Stimulated activated naive CD8-positive, alpha-beta T cell treated with anti-CD3 and anti-CD28 coated beads, Interleukin-15, Interleukin-2, amounts not matched to agents 100 ng/mL and 50 ng/mL, for 24 hours (primary cell): ENCODE measurements around the gene CCDC185.

ENCODE experiments used
- H3K27ac Mint-ChIP-seq: one replicate; pipeline ENCODE4 v1.8.0; 2021; ENCODE audit warnings: mild to moderate bottlenecking, mixed read lengths
- H3K27me3 Mint-ChIP-seq: one replicate; pipeline ENCODE4 v1.8.0; 2021; ENCODE audit warnings: mixed read lengths
- H3K36me3 Mint-ChIP-seq: one replicate; pipeline ENCODE4 v1.8.0; 2021; ENCODE audit warnings: low read depth, mixed read lengths
- H3K4me1 Mint-ChIP-seq: one replicate; pipeline ENCODE4 v1.8.0; 2021; ENCODE audit warnings: low read depth, mixed read lengths
- H3K4me3 Mint-ChIP-seq: one replicate; pipeline ENCODE4 v1.8.0; 2021; ENCODE audit warnings: mild to moderate bottlenecking, mixed read lengths
- H3K9me3 Mint-ChIP-seq: one replicate; pipeline ENCODE4 v1.8.0; 2021; ENCODE audit warnings: mixed read lengths

The CCDC185 gene

GRCh38 chr1:223393275-223394214, at the start of gene CCDC185:
TSS of gene CCDC185 (plus strand) at chr1:223393415. CDS start at chr1:223393476, 61 bp downstream.
- H3K4me3 Mint-ChIP-seq, result no peak within 1 kb of the TSS
- H3K36me3 Mint-ChIP-seq, result no peaks in the 10 kb centered on the region
- peaks cover 31% of the 10 kb centered on the region for H3K27me3 Mint-ChIP-seq
- H3K4me1 Mint-ChIP-seq, result no peaks in the 10 kb centered on the region
- H3K27ac Mint-ChIP-seq, result no peak within 1 kb of the TSS
- H3K9me3 Mint-ChIP-seq, result peaks cover 3% of the 10 kb centered on the region

DNA sequence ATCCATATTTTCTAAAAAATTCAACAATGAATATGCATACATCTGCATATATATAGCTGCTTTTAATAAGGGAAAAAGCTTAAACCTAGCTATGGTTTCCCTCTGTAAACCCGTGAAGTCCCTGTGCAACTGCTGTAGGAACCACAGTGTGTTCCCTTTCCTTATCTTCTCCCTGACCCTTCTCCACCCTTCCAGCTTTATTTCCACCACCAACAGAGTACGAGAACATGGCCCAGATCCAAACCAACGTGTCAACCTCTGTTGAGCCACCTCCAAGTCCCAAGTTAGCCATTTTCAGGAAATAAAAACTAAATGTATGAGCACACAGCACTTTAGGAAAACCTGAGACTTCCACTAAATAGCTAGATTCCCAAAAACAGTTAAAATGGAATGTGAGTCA, 49.5 kb upstream of the CCDC185 start:
- Mint-ChIP-seq H3K27me3 (no peaks in the 10 kb centered on the region), H3K4me1 (no peaks in the 10 kb centered on the region), H3K9me3 (no peaks in the 10 kb centered on the region), H3K36me3 (no peaks in the 10 kb centered on the region), H3K27ac (no peak overlapping the region), H3K4me3 (no peak overlapping the region)

- Mint-ChIP-seq H3K27me3 (no peaks in the 10 kb centered on the region), H3K9me3 (no peaks in the 10 kb centered on the region), H3K36me3 (no peaks in the 10 kb centered on the region), H3K27ac (no peak overlapping the region), H3K4me1 (no peaks in the 10 kb centered on the region), H3K4me3 (no peak overlapping the region)
These were observed 48.7 kb upstream of the CCDC185 start for GRCh38 chr1:223344491-223344890.

- no peaks in the 10 kb centered on the region for H3K36me3 Mint-ChIP-seq
- no peaks in the 10 kb centered on the region for H3K9me3 Mint-ChIP-seq
- H3K27me3 Mint-ChIP-seq, result no peaks in the 10 kb centered on the region
- no peak overlapping the region for H3K4me3 Mint-ChIP-seq
- H3K27ac Mint-ChIP-seq, result no peak overlapping the region
- H3K4me1 Mint-ChIP-seq, result no peaks in the 10 kb centered on the region
These were observed 47.5 kb upstream of the CCDC185 start for GRCh38 chr1:223345720-223346119.

DNA sequence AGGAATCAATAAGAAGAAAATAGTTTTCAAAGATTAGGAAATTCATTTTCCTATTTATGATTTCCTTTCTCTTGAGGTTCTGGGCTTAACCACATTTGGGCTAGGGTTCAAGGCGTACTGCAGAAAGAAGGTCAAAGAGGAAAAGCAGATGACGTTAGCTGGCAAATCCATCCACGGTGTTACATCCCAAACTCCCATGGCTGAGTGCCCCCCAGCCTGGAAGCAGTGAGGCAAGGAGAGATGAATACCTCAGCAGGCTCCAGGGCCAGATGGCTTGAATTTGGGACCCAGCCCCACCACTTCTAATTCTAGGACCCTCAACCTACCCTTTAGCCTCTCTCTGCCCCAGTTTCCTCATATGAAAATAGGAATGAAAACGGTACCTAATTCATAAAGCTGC, 46.9 kb upstream of the CCDC185 start:
- H3K4me1 Mint-ChIP-seq, result no peaks in the 10 kb centered on the region
- no peak overlapping the region for H3K4me3 Mint-ChIP-seq
- no peaks in the 10 kb centered on the region for H3K9me3 Mint-ChIP-seq
- H3K27ac Mint-ChIP-seq, result no peak overlapping the region
- H3K36me3 Mint-ChIP-seq, result no peaks in the 10 kb centered on the region
- H3K27me3 Mint-ChIP-seq, result no peaks in the 10 kb centered on the region

- Mint-ChIP-seq H3K27ac (no peak overlapping the region), H3K27me3 (no peaks in the 10 kb centered on the region), H3K4me1 (no peaks in the 10 kb centered on the region), H3K9me3 (no peaks in the 10 kb centered on the region), H3K4me3 (no peak overlapping the region), H3K36me3 (no peaks in the 10 kb centered on the region)
These were observed 45.6 kb upstream of the CCDC185 start for GRCh38 chr1:223347583-223347982.

DNA sequence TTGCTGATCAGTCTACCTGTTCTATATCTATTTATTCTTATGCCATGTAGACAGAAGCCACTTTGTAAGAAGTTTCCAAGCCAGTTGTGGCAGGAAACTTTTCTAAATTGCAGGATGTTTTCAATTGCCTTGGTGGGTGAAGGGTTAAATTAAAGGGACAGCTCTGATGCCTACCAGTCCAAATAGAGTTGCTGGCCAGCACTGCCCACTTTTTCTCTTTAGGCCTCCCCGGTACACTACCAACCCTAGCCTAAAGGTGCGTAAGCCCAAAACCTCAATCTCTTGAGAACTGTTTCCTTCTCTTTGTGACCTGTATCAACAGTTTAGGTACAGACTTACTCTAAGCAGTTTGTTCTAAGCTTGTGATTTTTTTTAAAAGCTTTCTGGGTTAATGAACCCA, 44.8 kb upstream of the CCDC185 start:
- Mint-ChIP-seq H3K9me3 (no peaks in the 10 kb centered on the region), H3K4me1 (no peaks in the 10 kb centered on the region), H3K27me3 (no peaks in the 10 kb centered on the region), H3K4me3 (no peak overlapping the region), H3K36me3 (no peaks in the 10 kb centered on the region), H3K27ac (no peak overlapping the region)

GRCh38 chr1:223349241-223349640, 44.0 kb upstream of the CCDC185 start:
- Mint-ChIP-seq H3K4me1 (no peaks in the 10 kb centered on the region), H3K4me3 (no peak overlapping the region)

DNA sequence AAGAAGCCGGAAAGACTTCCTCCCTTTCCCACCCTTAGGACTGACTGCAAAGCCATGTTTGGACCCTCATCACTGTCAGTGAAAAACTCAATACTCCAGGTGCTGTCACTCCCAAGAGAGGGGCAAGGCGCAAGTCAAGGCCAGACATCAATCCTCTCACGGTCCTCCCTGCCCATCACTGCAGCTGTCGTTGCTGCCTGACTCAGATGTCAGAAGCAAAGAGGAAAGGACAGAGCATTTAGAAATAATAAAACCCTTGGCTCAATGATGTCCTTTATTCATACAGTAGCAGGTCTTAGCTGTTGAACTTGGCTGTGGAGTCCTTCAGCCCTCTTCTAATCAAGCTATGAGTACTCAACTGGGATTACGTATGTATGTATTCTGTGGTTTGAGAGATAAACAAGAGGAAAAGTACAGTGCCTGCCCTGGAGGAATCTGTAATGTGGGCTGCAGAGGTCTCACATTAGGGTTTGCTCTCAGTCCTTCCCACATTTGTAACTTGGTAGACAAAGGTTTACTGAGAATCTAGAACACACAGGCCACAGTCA, 42.8 kb upstream of the CCDC185 start:
- Mint-ChIP-seq H3K4me3 (no peak overlapping the region), H3K27me3 (no peaks in the 10 kb centered on the region), H3K36me3 (no peaks in the 10 kb centered on the region), H3K27ac (no peak overlapping the region), H3K4me1 (no peaks in the 10 kb centered on the region), H3K9me3 (no peaks in the 10 kb centered on the region)

More at GRCh38 chr1:223349241-223349640, 44.0 kb upstream of the CCDC185 start:
- H3K36me3 Mint-ChIP-seq, result no peaks in the 10 kb centered on the region
- no peaks in the 10 kb centered on the region for H3K9me3 Mint-ChIP-seq
- H3K27ac Mint-ChIP-seq, result no peak overlapping the region
- no peaks in the 10 kb centered on the region for H3K27me3 Mint-ChIP-seq

GRCh38 chr1:223352944-223353343, 40.3 kb upstream of the CCDC185 start:
- no peaks in the 10 kb centered on the region for H3K27me3 Mint-ChIP-seq
- no peak overlapping the region for H3K27ac Mint-ChIP-seq
- no peaks in the 10 kb centered on the region for H3K9me3 Mint-ChIP-seq
- H3K4me3 Mint-ChIP-seq, result no peak overlapping the region
- H3K36me3 Mint-ChIP-seq, result no peaks in the 10 kb centered on the region
- H3K4me1 Mint-ChIP-seq, result no peaks in the 10 kb centered on the region

- H3K4me3 Mint-ChIP-seq, result no peak overlapping the region
- H3K27ac Mint-ChIP-seq, result no peak overlapping the region
- no peaks in the 10 kb centered on the region for H3K4me1 Mint-ChIP-seq
- H3K9me3 Mint-ChIP-seq, result no peaks in the 10 kb centered on the region
- no peaks in the 10 kb centered on the region for H3K36me3 Mint-ChIP-seq
- H3K27me3 Mint-ChIP-seq, result no peaks in the 10 kb centered on the region
These were observed 39.3 kb upstream of the CCDC185 start for GRCh38 chr1:223353939-223354338.

DNA sequence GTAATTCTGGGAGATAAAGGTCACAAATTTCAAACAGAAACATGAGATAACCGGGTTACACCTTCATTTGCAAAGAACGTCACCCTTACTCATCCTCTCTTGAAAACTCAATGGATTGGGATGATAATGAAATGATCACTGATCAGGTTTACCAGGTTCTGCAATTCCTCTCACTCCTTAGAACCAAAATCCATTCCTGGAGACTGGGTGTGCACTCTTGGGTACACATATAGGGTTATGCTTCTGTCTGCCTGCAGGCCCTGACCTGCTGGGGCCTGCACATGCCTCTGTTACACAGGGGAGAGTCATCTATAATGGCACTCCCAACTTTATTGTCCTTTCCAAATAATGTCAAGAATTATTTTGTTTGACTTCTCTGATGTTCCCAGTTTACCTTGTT, 37.5 kb upstream of the CCDC185 start:
- Mint-ChIP-seq H3K36me3 (no peaks in the 10 kb centered on the region), H3K9me3 (no peaks in the 10 kb centered on the region), H3K27me3 (peaks cover 5% of the 10 kb centered on the region), H3K4me1 (no peaks in the 10 kb centered on the region), H3K4me3 (no peak overlapping the region), H3K27ac (no peak overlapping the region)

- Mint-ChIP-seq H3K4me1 (peaks cover 11% of the 10 kb centered on the region), H3K4me3 (no peak overlapping the region), H3K9me3 (no peaks in the 10 kb centered on the region), H3K36me3 (no peaks in the 10 kb centered on the region), H3K27me3 (peaks cover 19% of the 10 kb centered on the region), H3K27ac (no peak overlapping the region)
These were observed 34.4 kb upstream of the CCDC185 start for GRCh38 chr1:223358826-223359225.

- H3K36me3 Mint-ChIP-seq, result no peaks in the 10 kb centered on the region
- no peak overlapping the region for H3K27ac Mint-ChIP-seq
- peaks cover 33% of the 10 kb centered on the region for H3K27me3 Mint-ChIP-seq
- peaks cover 18% of the 10 kb centered on the region for H3K4me1 Mint-ChIP-seq
- no peaks in the 10 kb centered on the region for H3K9me3 Mint-ChIP-seq
- H3K4me3 Mint-ChIP-seq, result peak overlapping the region; percentile 77
These were observed 30.0 kb upstream of the CCDC185 start for GRCh38 chr1:223363057-223363855.
